ENCODE measurements around the gene ARPC3.
"Not testable (repeated sequence)": the region's sequence is repeated elsewhere in the genome, so short reads cannot be mapped to it uniquely, and the experiment has no call there.

The ARPC3 gene

DNA sequence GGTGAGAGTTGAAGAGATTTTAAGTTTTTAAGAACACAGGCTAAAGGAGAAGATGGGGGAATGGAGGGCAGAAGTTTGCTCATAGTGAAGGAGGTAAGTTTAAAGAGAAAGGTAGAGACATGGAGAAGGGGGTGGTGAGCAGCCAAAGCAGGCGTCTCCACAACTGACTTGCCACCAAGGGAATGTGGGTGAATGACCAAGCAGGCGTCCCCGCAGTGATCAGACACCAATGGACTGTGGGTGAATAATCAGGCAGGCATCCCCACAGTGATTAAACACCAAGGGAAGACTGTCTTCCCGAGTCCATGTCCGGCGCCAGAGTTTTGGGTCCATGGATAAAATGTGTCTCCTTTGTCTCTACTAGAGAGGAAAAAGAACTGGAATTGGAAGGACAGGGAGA, 40.1 kb downstream of the ARPC3 start:
- not testable (repeated sequence) for DNase-seq

DNA sequence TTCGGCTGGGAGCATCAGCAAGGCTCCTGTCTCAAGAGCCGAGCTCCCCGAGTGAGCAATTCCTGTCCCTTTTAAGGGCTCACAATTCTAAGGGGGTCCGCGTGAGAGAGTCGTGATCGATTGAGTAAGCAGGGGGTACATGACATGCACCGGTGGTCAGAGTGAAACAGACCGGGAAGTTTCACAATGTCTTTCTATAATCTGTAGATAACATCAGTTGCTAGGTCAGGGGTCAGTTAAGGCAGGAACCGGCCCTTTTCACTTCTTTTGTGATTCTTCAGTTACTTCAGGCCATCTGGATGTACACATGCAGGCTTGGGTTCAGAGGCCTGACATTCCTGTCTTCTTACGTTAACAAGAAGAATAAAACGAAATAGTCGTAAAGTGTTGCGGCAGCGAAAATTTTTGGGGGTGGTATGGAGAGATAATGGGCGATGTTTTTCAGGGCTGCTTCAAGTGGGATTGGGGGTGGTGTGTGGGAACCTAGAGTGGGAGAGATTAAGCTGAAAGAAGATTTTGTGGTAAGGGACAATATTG, 44.9 kb downstream of the ARPC3 start:
- not testable (repeated sequence) for DNase-seq

DNA sequence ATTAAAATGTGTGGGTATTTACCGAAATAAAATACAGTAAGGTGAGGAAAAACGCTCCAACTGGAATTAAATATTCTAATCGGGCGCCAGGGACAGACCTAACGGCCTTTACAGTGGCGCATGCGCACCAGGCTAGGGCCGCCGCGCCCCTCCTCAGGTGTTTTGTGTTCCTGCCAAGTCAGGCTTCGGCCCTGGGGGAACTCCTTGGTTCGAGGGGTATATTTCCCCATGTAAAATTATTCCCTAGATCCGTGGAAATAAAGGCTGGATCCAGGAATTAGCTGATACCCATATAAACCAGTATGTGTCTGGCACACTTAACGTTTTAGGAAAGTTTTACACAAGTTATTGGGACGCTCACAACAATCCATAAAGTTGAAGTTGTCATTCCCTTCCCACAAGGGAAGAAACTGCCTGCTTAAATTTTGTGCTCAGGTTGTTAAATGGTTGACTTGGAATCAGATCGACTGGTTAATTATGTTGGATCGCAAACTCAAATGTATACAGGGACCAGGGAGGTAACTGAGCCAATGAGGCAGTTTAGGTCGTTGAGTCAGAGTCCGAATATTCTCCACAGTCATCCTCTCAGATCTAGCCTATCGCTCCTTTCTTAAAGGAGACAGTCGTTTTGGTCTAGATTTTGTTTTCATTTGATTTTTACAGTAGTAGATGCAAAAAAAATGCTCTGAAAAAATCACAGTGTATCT, 46.0 kb downstream of the ARPC3 start:
- DNase-seq: peak; percentile 85

DNA sequence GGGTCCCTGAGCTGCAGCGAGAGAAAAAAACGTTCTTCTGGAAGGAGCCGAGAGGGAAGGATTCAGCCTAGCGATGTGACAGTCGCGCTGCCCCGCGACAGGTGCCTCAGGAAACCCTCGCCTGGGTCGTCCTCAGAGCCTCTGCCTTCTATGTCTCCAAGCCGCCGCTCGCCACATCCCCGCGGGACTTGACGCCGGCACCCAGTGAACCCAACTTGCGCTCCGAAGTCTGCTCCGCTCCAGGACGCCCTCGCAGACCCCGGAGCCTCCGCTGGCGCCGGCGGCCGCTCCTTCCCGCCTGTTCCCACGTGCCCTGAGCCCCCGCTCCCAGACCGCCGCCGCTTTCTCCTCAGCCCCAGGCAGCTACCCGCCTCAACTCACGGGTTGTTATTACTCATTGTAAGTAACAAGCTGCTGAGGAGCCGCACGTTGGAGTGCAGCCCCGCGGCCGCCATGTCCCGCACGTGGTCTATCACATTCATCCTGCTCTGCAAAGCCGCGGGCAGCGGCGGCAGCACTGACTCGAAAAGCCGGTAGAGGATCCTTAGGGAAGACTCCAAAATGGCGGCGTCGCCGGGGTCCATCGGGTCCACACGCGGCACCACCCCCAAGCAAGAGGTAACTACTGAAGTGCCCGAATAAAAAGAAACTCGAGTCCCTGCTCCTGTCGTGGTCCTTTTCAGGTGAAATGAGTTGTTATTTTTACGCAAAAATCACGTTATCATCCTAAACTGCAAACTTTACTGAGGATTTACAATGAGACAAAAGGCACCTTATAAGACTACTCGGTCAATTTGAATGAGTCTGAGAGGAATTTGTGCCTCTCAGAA, 46.8 kb downstream of the ARPC3 start, which contains the start of gene ANAPC7:
TSS of gene ANAPC7 (minus strand) at position 563 of the 830 bp plus-strand sequence. CDS start at position 482, 81 bp downstream.
- DNase-seq: peak; percentile 89

Measured in stimulated activated CD8-positive, alpha-beta memory T cell treated with anti-CD3 and anti-CD28 coated beads, Interleukin-4, amount 100 ng/mL, for 48 hours (primary cell).